ENCODE measurements around the gene ANKRD30A. TPM values are rescaled to one million over a fixed set of nuclear protein-coding genes. Genes with fewer than 3 reads are reported as not detected.
"Not testable (repeated sequence)": the region's sequence is repeated elsewhere in the genome, so short reads cannot be mapped to it uniquely, and the experiment has no call there.

ANKRD30A gene
- total RNA-seq, 1 donor from 2014 or later, result 0.12 TPM

- Histone ChIP-seq H3K4me3 (no peak overlapping the region), H3K36me3 (no peaks in the 10 kb centered on the region), H3K27ac (no peak overlapping the region), H3K9me3 (no peaks in the 10 kb centered on the region), H3K4me1 (no peaks in the 10 kb centered on the region), H3K27me3 (no peaks in the 10 kb centered on the region)
- intact Hi-C loops (cut with DNase I), result no loop called here
- no peak for TF ChIP-seq CTCF (IDR thresholded peaks at IDR 0.05)
- DNase-seq (no peak), ATAC-seq (no peak)
Measured at GRCh38 chr10:37390926-37391325, 265.5 kb downstream of the ANKRD30A start.

GRCh38 chr10:37400774-37401173, 275.4 kb downstream of the ANKRD30A start:
- H3K27me3 ChIP-seq; H3K4me1 ChIP-seq; DNase-seq; intact Hi-C loops (cut with DNase I); H3K36me3 ChIP-seq; ATAC-seq; H3K4me3 ChIP-seq; H3K9me3 ChIP-seq; H3K27ac ChIP-seq: not testable (repeated sequence)

GRCh38 chr10:37401225-37401624, 275.8 kb downstream of the ANKRD30A start:
- no peak for ATAC-seq
- no peak for TF ChIP-seq CTCF (IDR thresholded peaks at IDR 0.05)

GRCh38 chr10:37403776-37404175, 278.4 kb downstream of the ANKRD30A start:
- intact Hi-C loops (cut with DNase I), result no loop called here

More at GRCh38 chr10:37401225-37401624, 275.8 kb downstream of the ANKRD30A start:
- Histone ChIP-seq H3K4me3 (no peak overlapping the region), H3K27me3 (no peaks in the 10 kb centered on the region), H3K9me3 (no peaks in the 10 kb centered on the region), H3K36me3 (no peaks in the 10 kb centered on the region), H3K4me1 (no peaks in the 10 kb centered on the region), H3K27ac (no peak overlapping the region)
- DNase-seq, result no peak
- intact Hi-C loops (cut with DNase I), result no loop called here

More at GRCh38 chr10:37403776-37404175, 278.4 kb downstream of the ANKRD30A start:
- Histone ChIP-seq H3K36me3 (no peaks in the 10 kb centered on the region), H3K27ac (no peak overlapping the region), H3K4me3 (no peak overlapping the region), H3K4me1 (no peaks in the 10 kb centered on the region), H3K27me3 (no peaks in the 10 kb centered on the region), H3K9me3 (no peaks in the 10 kb centered on the region)
- DNase-seq (no peak), ATAC-seq (no peak)
- no peak for TF ChIP-seq CTCF (IDR thresholded peaks at IDR 0.05)
